ENCODE measurements around the gene BEST1. TPM values are rescaled to one million over a fixed set of nuclear protein-coding genes. Genes with fewer than 3 reads are reported as not detected.

Gene BEST1
- total and polyA plus RNA-seq, 2 donors (not counting 3 experiments of a cell fraction or from before 2014, with no cell fraction given), result 0.04 TPM; not detected in 1

DNA sequence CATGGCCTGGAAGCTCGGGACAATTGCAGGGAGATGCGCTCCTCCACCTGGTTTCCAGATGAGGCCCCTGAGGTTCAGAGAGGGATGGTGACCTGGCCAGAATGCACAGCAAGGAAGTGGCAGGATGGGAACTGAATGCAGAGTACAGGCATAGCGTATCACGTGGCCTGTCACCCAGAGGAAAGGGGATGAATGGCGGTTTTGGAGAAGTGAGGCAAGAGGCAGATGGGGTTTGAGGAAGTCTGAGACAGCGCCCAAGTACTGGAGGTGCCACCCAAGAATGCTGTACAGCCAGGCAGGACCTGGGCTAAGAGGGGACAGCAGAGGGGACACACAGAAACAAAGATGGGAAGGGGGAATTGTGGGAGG, 37.6 kb upstream of the BEST1 start:
- Histone ChIP-seq H3K79me2 (ENCODE audit: control insufficient read depth, insufficient read depth, low read length) (no peaks in the 10 kb centered on the region), H3K9me3 (replicated peaks; ENCODE audit: control insufficient read depth, insufficient read depth, low read length) (no peaks in the 10 kb centered on the region), H4K20me1 (replicated peaks; ENCODE audit: control insufficient read depth, extremely low read depth, insufficient read depth, low read length) (no peaks in the 10 kb centered on the region), H3K4me2 (ENCODE audit: insufficient read depth, low read length) (no peak overlapping the region), H3K27me3 (ENCODE audit: control insufficient read depth in 2 of 2, insufficient read depth in 2 of 2, low read length in 2 of 2) (peaks cover 0 to 3% of the 10 kb centered on the region in 2 experiments), H3K4me3 (replicated peaks in 1 of 3; ENCODE audit: insufficient read depth in 1 of 3, low read depth in 1 of 3, low read length in 3 of 3) (no peak overlapping the region), H3K27ac (ENCODE audit: insufficient read depth, low read depth, low read length) (no peak overlapping the region), H3K4me1 (ENCODE audit: control insufficient read depth, extremely low read depth, insufficient read depth, low read length) (no peaks in the 10 kb centered on the region), H2AFZ (ENCODE audit: low read depth, low read length) (no peak overlapping the region), H3K9ac (replicated peaks; ENCODE audit: extremely low read depth, insufficient read depth, low read length) (no peak overlapping the region), H3K36me3 (ENCODE audit: control insufficient read depth in 2 of 2, extremely low read depth in 1 of 2, insufficient read depth in 2 of 2, low read length in 2 of 2) (no peaks in the 10 kb centered on the region), H3K9me1 (replicated peaks; ENCODE audit: control insufficient read depth, extremely low read depth, insufficient read depth, low read length) (no peaks in the 10 kb centered on the region)
- dilution Hi-C loops (cut with MboI; ENCODE audit: extremely low pct_ligation_motif_present, low sequenced_read_pairs) (no loop called here), intact Hi-C loops (cut with micrococcal nuclease) (no loop called here)
- no peak for DNase-seq (ENCODE audit: low read depth, low spot score)
- TF ChIP-seq, protein P1, sequence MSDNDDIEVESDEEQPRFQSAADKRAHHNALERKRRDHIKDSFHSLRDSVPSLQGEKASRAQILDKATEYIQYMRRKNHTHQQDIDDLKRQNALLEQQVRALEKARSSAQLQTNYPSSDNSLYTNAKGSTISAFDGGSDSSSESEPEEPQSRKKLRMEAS (IDR thresholded peaks at IDR 0.05; ENCODE audit: insufficient read depth, insufficient read length), result no peak
- TF ChIP-seq GATA2 (IDR thresholded peaks at IDR 0.05; ENCODE audit: insufficient read depth, insufficient read length, low read depth, low read length), result no peak
- TF ChIP-seq MYC (IDR thresholded peaks at IDR 0.05; ENCODE audit: low read depth, low read length), result no peak
- TF ChIP-seq JUN (IDR thresholded peaks at IDR 0.05; ENCODE audit: borderline replicate concordance, insufficient read depth, insufficient read length, low read depth), result no peak
- TF ChIP-seq POLR2A (IDR thresholded peaks at IDR 0.05; ENCODE audit: low read depth, low read length), result no peak
- TF ChIP-seq, protein P2, sequence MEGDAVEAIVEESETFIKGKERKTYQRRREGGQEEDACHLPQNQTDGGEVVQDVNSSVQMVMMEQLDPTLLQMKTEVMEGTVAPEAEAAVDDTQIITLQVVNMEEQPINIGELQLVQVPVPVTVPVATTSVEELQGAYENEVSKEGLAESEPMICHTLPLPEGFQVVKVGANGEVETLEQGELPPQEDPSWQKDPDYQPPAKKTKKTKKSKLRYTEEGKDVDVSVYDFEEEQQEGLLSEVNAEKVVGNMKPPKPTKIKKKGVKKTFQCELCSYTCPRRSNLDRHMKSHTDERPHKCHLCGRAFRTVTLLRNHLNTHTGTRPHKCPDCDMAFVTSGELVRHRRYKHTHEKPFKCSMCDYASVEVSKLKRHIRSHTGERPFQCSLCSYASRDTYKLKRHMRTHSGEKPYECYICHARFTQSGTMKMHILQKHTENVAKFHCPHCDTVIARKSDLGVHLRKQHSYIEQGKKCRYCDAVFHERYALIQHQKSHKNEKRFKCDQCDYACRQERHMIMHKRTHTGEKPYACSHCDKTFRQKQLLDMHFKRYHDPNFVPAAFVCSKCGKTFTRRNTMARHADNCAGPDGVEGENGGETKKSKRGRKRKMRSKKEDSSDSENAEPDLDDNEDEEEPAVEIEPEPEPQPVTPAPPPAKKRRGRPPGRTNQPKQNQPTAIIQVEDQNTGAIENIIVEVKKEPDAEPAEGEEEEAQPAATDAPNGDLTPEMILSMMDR (IDR thresholded peaks at IDR 0.05; ENCODE audit: extremely low read depth in 1 of 2, insufficient read depth in 1 of 2, low read depth in 1 of 2, low read length in 2 of 2), result no peak
- no peak for TF ChIP-seq EZH2 (IDR thresholded peaks at IDR 0.05; ENCODE audit: borderline replicate concordance, low read depth, low read length, severe bottlenecking)
- no peak for TF ChIP-seq FOS (IDR thresholded peaks at IDR 0.05; ENCODE audit: borderline replicate concordance, insufficient read depth, low read length)
- TF ChIP-seq POLR2AphosphoS5 (IDR thresholded peaks at IDR 0.05; ENCODE audit: insufficient read depth, low read depth, low read length), result no peak
- ChIA-PET CTCF (interaction anchor here (1.1 kb wide), 1 partner anchor 13 kb away, joined by 3 read pairs; no protein-coding TSS in a partner anchor), POLR2A (no interaction called here)
- BruUV-seq (replicated peaks), result no TSS peak
- FAIRE-seq, result no peak
